ENCODE data around the gene KCNG1.
"Not testable (repeated sequence)": the region's sequence is repeated elsewhere in the genome, so short reads cannot be mapped to it uniquely, and the experiment has no call there.

KCNG1 gene

GRCh38 chr20:51022803-51023616 is at the start of gene KCNG1:
TSS of gene KCNG1 (minus strand) at chr20:51023107. CDS start at chr20:51010338, 12,769 bp downstream.
- no peak for DNase-seq (ENCODE audit: low spot score)

GRCh38 chr20:51070621-51071020 is 47.7 kb upstream of the KCNG1 start:
- no peak for DNase-seq (ENCODE audit: low spot score)

GRCh38 chr20:51067792-51068191 is 44.9 kb upstream of the KCNG1 start:
- DNase-seq (ENCODE audit: low spot score), result no peak

- DNase-seq (ENCODE audit: low spot score), result no peak
These were observed 42.7 kb upstream of the KCNG1 start for GRCh38 chr20:51065615-51066014.

GRCh38 chr20:51064137-51064536 is 41.2 kb upstream of the KCNG1 start:
- DNase-seq (ENCODE audit: low spot score), result no peak

GRCh38 chr20:51062065-51062464 is 39.2 kb upstream of the KCNG1 start:
- DNase-seq (ENCODE audit: low spot score), result no peak

GRCh38 chr20:51061418-51062045 is 38.6 kb upstream of the KCNG1 start:
- DNase-seq (ENCODE audit: low spot score), result no peak

- no peak for DNase-seq (ENCODE audit: low spot score)
These were observed 37.4 kb upstream of the KCNG1 start for GRCh38 chr20:51060301-51060700.

GRCh38 chr20:51059862-51060261 is 37.0 kb upstream of the KCNG1 start:
- DNase-seq (ENCODE audit: low spot score), result no peak

- no peak for DNase-seq (ENCODE audit: low spot score)
These were observed 35.1 kb upstream of the KCNG1 start for GRCh38 chr20:51058017-51058416.

GRCh38 chr20:51054233-51054632 is 31.3 kb upstream of the KCNG1 start:
- no peak for DNase-seq (ENCODE audit: low spot score)

GRCh38 chr20:51050531-51051075 is 27.7 kb upstream of the KCNG1 start:
- no peak for DNase-seq (ENCODE audit: low spot score)

GRCh38 chr20:51046021-51046985 is 23.4 kb upstream of the KCNG1 start:
- DNase-seq (ENCODE audit: low spot score), result no peak

GRCh38 chr20:51045492-51045891 is 22.6 kb upstream of the KCNG1 start:
- not testable (repeated sequence) for DNase-seq (ENCODE audit: low spot score)

GRCh38 chr20:51044796-51045195 is 21.9 kb upstream of the KCNG1 start:
- DNase-seq (ENCODE audit: low spot score), result no peak

GRCh38 chr20:51043811-51044210 is 20.9 kb upstream of the KCNG1 start:
- peak; percentile 73 for DNase-seq (ENCODE audit: low spot score)

GRCh38 chr20:51042657-51043247 is 19.8 kb upstream of the KCNG1 start:
- DNase-seq (ENCODE audit: low spot score), result no peak

- DNase-seq (ENCODE audit: low spot score), result no peak
These were observed 19.2 kb upstream of the KCNG1 start for GRCh38 chr20:51042064-51042463.

- DNase-seq (ENCODE audit: low spot score), result no peak
These were observed 14.7 kb upstream of the KCNG1 start for GRCh38 chr20:51037532-51038115.

- DNase-seq (ENCODE audit: low spot score), result peak; percentile 32
These were observed 14.1 kb upstream of the KCNG1 start for GRCh38 chr20:51036827-51037531.

GRCh38 chr20:51036226-51036625 is 13.3 kb upstream of the KCNG1 start:
- DNase-seq (ENCODE audit: low spot score), result no peak

Measured in RKO (cell line).